Epithelial cell of esophagus (primary cell): Measurements from ENCODE around the gene INTS6L.
"Not testable (repeated sequence)": the region's sequence is repeated elsewhere in the genome, so short reads cannot be mapped to it uniquely, and the experiment has no call there.

Experiments
- DNase-seq: peaks from one replicate; pipeline ENCODE4 v3.0.0; 2010; ENCODE audit warnings: low read depth
- H3K4me3 ChIP-seq: 2 replicates; pipeline ENCODE4 v1.5.1; 2011; ENCODE audit warnings: mild to moderate bottlenecking, low read length, control low read depth
- TF ChIP-seq, protein P1 (sequence below): IDR thresholded peaks from 2 replicates; pipeline ENCODE4 v1.5.1; 2011; ENCODE audit warnings: low read depth, mild to moderate bottlenecking, low read length, control low read depth, inconsistent platforms; ENCODE audit not compliant: insufficient read depth; ENCODE audit errors: missing control alignments

The INTS6L gene

GRCh38 chrX:135556055-135556454 lies 35.6 kb downstream of the INTS6L start:
- H3K4me3 ChIP-seq = no peak overlapping the region
- no peak for DNase-seq
- TF ChIP-seq, protein P1, sequence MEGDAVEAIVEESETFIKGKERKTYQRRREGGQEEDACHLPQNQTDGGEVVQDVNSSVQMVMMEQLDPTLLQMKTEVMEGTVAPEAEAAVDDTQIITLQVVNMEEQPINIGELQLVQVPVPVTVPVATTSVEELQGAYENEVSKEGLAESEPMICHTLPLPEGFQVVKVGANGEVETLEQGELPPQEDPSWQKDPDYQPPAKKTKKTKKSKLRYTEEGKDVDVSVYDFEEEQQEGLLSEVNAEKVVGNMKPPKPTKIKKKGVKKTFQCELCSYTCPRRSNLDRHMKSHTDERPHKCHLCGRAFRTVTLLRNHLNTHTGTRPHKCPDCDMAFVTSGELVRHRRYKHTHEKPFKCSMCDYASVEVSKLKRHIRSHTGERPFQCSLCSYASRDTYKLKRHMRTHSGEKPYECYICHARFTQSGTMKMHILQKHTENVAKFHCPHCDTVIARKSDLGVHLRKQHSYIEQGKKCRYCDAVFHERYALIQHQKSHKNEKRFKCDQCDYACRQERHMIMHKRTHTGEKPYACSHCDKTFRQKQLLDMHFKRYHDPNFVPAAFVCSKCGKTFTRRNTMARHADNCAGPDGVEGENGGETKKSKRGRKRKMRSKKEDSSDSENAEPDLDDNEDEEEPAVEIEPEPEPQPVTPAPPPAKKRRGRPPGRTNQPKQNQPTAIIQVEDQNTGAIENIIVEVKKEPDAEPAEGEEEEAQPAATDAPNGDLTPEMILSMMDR = no peak

DNA sequence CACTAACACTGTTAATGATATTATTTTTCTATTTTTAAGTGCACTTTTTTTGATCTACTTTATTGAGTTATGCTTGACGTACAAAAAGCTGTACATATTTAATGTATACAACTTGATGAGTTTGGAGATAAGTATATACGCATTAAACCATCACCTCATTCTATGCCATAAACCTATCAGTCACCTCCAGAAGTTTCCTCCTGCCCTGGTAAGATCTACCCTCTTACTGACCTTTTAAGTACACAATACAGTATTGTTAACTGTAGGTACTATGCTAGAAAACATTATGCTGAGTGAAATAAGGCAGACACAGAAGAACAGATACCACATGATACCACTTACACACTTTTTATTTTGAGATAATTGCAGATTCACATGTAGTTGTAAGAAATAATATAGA lies 36.9 kb downstream of the INTS6L start:
- H3K4me3 ChIP-seq = no peak overlapping the region
- DNase-seq = no peak
- TF ChIP-seq, protein P1 = no peak

- H3K4me3 ChIP-seq = no peak overlapping the region
- no peak for DNase-seq
- TF ChIP-seq, protein P1 = peak; percentile 37
These were observed 52.0 kb downstream of the INTS6L start for GRCh38 chrX:135572436-135572835.

DNA sequence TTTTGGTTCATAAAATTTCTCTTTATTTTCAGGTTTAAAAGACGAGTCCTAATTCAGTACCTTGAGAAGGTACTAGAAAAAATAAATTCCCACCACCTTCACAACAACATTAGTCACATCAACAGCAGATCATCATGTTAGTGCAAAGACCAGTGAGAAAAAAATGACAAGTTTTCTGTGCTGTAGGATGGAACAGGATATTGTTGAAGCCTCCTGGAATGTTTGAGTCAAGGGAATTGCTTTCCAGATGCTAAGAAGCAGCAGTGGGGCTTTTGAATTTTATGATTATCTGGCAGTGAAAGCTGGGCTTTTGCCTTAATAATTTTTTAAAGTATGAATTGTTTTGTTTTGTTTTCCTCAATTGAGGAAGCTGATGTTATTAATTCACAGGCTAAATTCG lies 61.0 kb downstream of the INTS6L start:
- H3K4me3 ChIP-seq = no peak overlapping the region
- TF ChIP-seq, protein P1 = no peak

DNA sequence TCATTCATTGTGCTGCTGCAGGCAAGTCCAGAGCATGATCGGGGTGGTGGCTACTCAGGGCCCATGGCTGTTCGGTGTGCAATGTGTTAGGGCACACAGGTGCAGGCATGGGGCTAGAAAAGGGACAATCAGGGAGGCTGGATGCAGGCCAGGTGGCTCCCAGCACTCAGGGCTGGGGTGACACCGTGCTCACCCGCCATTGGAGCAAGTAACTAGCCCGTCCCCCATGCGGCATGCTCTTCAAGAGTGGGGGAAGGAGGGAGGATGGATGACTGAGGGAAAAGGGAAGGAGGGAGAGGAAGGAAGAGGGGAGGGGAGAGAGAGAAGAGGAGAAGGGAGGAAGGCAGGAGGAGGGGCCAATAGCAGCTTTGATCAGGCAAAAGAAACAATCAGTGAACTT lies 64.7 kb downstream of the INTS6L start:
- no peak overlapping the region for H3K4me3 ChIP-seq
- TF ChIP-seq, protein P1 = no peak
- DNase-seq = no peak

More for the DNA sequence above, 61.0 kb downstream of the INTS6L start:
- DNase-seq = peak; percentile 39

DNA sequence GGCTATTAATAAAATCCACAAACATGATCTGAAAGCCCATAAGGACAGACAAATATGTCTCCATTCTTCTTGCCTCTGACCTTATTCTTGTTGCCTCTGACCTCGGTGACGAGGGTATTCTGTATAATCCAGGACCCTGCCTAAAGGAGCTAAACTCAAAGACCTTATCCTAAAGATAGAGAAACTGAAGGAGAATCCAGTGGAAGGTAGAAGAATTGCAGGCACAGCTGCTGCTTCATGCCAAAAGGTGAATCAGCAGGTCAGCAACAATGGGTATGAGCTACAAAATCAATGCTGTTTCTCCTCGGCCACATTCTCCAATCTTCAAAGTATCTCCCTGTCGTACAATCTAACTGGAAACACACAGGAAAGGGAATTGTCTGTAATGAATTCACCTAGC lies 71.4 kb downstream of the INTS6L start:
- peak; percentile 6 for DNase-seq
- H3K4me3 ChIP-seq = no peak overlapping the region
- TF ChIP-seq, protein P1 = peak; percentile 22

GRCh38 chrX:135594049-135594448 lies 73.6 kb downstream of the INTS6L start:
- not testable (repeated sequence) for H3K4me3 ChIP-seq, DNase-seq

GRCh38 chrX:135594453-135594852 lies 74.0 kb downstream of the INTS6L start:
- H3K4me3 ChIP-seq, DNase-seq: not testable (repeated sequence)
